HG03520 (cell line): Measurements from ENCODE around the gene SUSD5.
"Not testable (repeated sequence)": the region's sequence is repeated elsewhere in the genome, so short reads cannot be mapped to it uniquely, and the experiment has no call there.

Experiments
- ATAC-seq: cut with Tn5 transposase; IDR thresholded peaks from one replicate; pipeline ENCODE4 v1.9.1; 2021; ENCODE audit warnings: mild to moderate bottlenecking, moderate library complexity; ENCODE audit not compliant: unreplicated experiment

The SUSD5 gene

GRCh38 chr3:33196538-33196937 is 22.1 kb downstream of the SUSD5 start:
- ATAC-seq: no peak

- ATAC-seq: no peak
These were observed 24.3 kb downstream of the SUSD5 start for GRCh38 chr3:33194303-33194702.

- ATAC-seq: no peak
These were observed 31.3 kb downstream of the SUSD5 start for GRCh38 chr3:33187368-33187634.

- ATAC-seq: no peak
These were observed 31.9 kb downstream of the SUSD5 start for GRCh38 chr3:33186524-33187367.

GRCh38 chr3:33184863-33185262 is 33.7 kb downstream of the SUSD5 start:
- ATAC-seq: no peak

- not testable (repeated sequence) for ATAC-seq
These were observed 37.0 kb downstream of the SUSD5 start for GRCh38 chr3:33181641-33182040.

GRCh38 chr3:33181229-33181628 is 37.4 kb downstream of the SUSD5 start:
- no peak for ATAC-seq

- no peak for ATAC-seq
These were observed 39.5 kb downstream of the SUSD5 start for GRCh38 chr3:33179132-33179531.

- no peak for ATAC-seq
These were observed 43.7 kb downstream of the SUSD5 start for GRCh38 chr3:33174711-33175414.

- ATAC-seq: no peak
These were observed 44.5 kb downstream of the SUSD5 start for GRCh38 chr3:33174095-33174494.

GRCh38 chr3:33173672-33174071 is 44.9 kb downstream of the SUSD5 start:
- no peak for ATAC-seq

GRCh38 chr3:33173103-33173502 is 45.5 kb downstream of the SUSD5 start:
- ATAC-seq: no peak

- ATAC-seq: no peak
These were observed 47.0 kb downstream of the SUSD5 start for GRCh38 chr3:33171580-33171979.

- ATAC-seq: no peak
These were observed 48.1 kb downstream of the SUSD5 start for GRCh38 chr3:33170531-33170930.

- ATAC-seq: no peak
These were observed 50.8 kb downstream of the SUSD5 start for GRCh38 chr3:33167716-33168336.

- no peak for ATAC-seq
These were observed 51.3 kb downstream of the SUSD5 start for GRCh38 chr3:33167284-33167683.

- ATAC-seq: no peak
These were observed 52.5 kb downstream of the SUSD5 start for GRCh38 chr3:33166095-33166494.

GRCh38 chr3:33165372-33165771 is 53.2 kb downstream of the SUSD5 start:
- ATAC-seq: no peak

GRCh38 chr3:33162621-33163020 is 56.0 kb downstream of the SUSD5 start:
- ATAC-seq: not testable (repeated sequence)

GRCh38 chr3:33159981-33160380 is 58.6 kb downstream of the SUSD5 start:
- no peak for ATAC-seq

GRCh38 chr3:33159234-33159633 is 59.4 kb downstream of the SUSD5 start:
- ATAC-seq: no peak

GRCh38 chr3:33155301-33155700 is 63.3 kb downstream of the SUSD5 start:
- ATAC-seq: no peak
